M059J (cell line): ENCODE measurements around the gene CACYBP. TPM values are rescaled to one million over a fixed set of nuclear protein-coding genes. Genes with fewer than 3 reads are reported as not detected.
"Not testable (repeated sequence)": the region's sequence is repeated elsewhere in the genome, so short reads cannot be mapped to it uniquely, and the experiment has no call there.

Source experiments
- DNase-seq: peaks from one replicate; pipeline ENCODE4 v3.0.0-alpha.2; 2012; ENCODE audit warnings: low read depth
- total RNA-seq: library from RNA; depleted of rRNA; stranded (reverse); fragments of >200 nt; shearing (Covaris generic); gene quantifications from 2 replicates; pipeline ENCODE4 v1.2.3, GENCODE V29; 2014

Gene CACYBP
- total RNA-seq, 1 experiment from 2014 or later, result 209 TPM

- peak; percentile 29 for DNase-seq
Observed at GRCh38 chr1:175005085-175005783, 5.5 kb downstream of the CACYBP start.

GRCh38 chr1:175009532-175009931 is 9.8 kb downstream of the CACYBP start:
- DNase-seq, result no peak

- DNase-seq, result no peak
Observed at GRCh38 chr1:175013445-175013844, 13.7 kb downstream of the CACYBP start.

GRCh38 chr1:175015243-175015642 is 15.5 kb downstream of the CACYBP start:
- DNase-seq, result peak; percentile 40

GRCh38 chr1:175019524-175019923 is 19.8 kb downstream of the CACYBP start:
- DNase-seq, result no peak

- DNase-seq, result peak; percentile 97
Observed at GRCh38 chr1:175023043-175023921, 23.5 kb downstream of the CACYBP start, which contains the start of gene MRPS14. TSS of gene MRPS14 (minus strand) at chr1:175023425. CDS start at chr1:175023408, 17 bp downstream.

GRCh38 chr1:175023922-175024242 is 24.1 kb downstream of the CACYBP start:
- not testable (repeated sequence) for DNase-seq

- DNase-seq, result no peak
Observed at GRCh38 chr1:175024773-175025172, 25.0 kb downstream of the CACYBP start.

GRCh38 chr1:175033953-175034352 is 34.2 kb downstream of the CACYBP start:
- no peak for DNase-seq

- no peak for DNase-seq
Observed at GRCh38 chr1:175034775-175035174, 35.0 kb downstream of the CACYBP start.

- no peak for DNase-seq
Observed at GRCh38 chr1:175035865-175036264, 36.1 kb downstream of the CACYBP start.

GRCh38 chr1:175036476-175036875 is 36.7 kb downstream of the CACYBP start:
- no peak for DNase-seq

- DNase-seq, result no peak
Observed at GRCh38 chr1:175037416-175037815, 37.7 kb downstream of the CACYBP start.

GRCh38 chr1:175040324-175040879 is 40.7 kb downstream of the CACYBP start:
- DNase-seq, result no peak

- no peak for DNase-seq
Observed at GRCh38 chr1:175042650-175043049, 42.9 kb downstream of the CACYBP start.

- no peak for DNase-seq
Observed at GRCh38 chr1:175043824-175044223, 44.1 kb downstream of the CACYBP start.

- not testable (repeated sequence) for DNase-seq
Observed at GRCh38 chr1:175044591-175044990, 44.8 kb downstream of the CACYBP start.

GRCh38 chr1:175045097-175045496 is 45.4 kb downstream of the CACYBP start:
- no peak for DNase-seq

- no peak for DNase-seq
Observed at GRCh38 chr1:175045519-175045918, 45.8 kb downstream of the CACYBP start.

- no peak for DNase-seq
Observed at GRCh38 chr1:175050992-175051391, 51.2 kb downstream of the CACYBP start.

- DNase-seq, result no peak
Observed at GRCh38 chr1:175054736-175055135, 55.0 kb downstream of the CACYBP start.
